Mononuclear cell (primary cell): ENCODE measurements around the gene HOXB6. TPM values are rescaled to one million over a fixed set of nuclear protein-coding genes. Genes with fewer than 3 reads are reported as not detected.

Source experiments
- H3K27me3 ChIP-seq: 2 replicates; pipeline ENCODE4 v1.6.0; 2011; ENCODE audit warnings: low read length, control low read depth; ENCODE audit not compliant: insufficient read depth
- H3K4me1 ChIP-seq: 2 replicates; pipeline ENCODE4 v1.5.1; 2011; ENCODE audit warnings: mild to moderate bottlenecking, low read length, control low read depth; ENCODE audit not compliant: insufficient read depth
- H3K4me3 ChIP-seq: 2 replicates; pipeline ENCODE4 v1.5.1; 2011; ENCODE audit warnings: mild to moderate bottlenecking, low read length, moderate library complexity
- H3K9me3 ChIP-seq: 2 replicates; pipeline ENCODE4 v1.5.1; 2011; ENCODE audit warnings: low read depth, mild to moderate bottlenecking, control low read depth, low read length
- total RNA-seq: library from RNA; depleted of rRNA; stranded (reverse); fragments of >200 nt; gene quantifications from one replicate; pipeline ENCODE4 v1.2.3, GENCODE V29; 2012

The HOXB6 gene
- total RNA-seq, 1 donor, result not detected

GRCh38 chr17:48578616-48579470 is 25.9 kb downstream of the HOXB6 start:
- H3K4me3 ChIP-seq, result peak overlapping the region; percentile 56
- peaks cover 45% of the 10 kb centered on the region for H3K4me1 ChIP-seq
- peaks cover 80% of the 10 kb centered on the region for H3K27me3 ChIP-seq

DNA sequence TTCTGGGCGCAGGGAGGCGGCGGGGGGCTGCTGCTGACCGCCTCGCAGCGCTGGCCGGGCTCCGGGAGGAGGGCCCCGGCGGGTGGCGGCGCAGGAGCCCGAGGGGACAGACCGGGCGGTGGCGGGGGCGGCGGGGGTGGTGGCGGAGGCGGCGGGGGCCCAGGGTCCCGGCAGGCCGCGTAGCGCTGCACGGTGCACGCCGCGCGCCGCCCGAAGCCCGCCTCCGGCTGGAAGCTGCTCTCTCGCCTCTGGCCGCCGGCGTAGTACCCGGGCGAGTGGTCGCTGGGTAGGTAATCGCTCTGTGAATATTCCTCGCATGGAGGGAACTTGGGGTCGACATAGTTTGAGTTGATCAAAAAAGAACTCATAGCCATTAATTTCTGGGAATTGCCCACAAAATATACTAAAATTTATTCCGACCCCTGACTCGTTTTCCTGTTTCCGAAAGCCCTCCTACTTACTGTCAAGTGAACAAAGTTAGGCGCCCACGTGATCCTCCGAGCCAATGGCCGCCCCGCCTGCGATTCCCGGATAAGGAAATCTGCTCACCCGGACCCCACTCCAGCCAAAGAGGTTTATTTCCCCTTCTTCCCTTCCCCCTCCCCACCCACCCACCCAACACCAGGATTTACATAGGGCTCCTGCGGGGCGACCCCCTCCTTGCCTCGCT is 26.7 kb downstream of the HOXB6 start, which contains the start of gene HOXB4:
Gene HOXB4 (minus strand): TSS at position 405 of the 670 bp plus-strand sequence. CDS start 31 bp downstream, at position 374.
- Histone ChIP-seq H3K4me3 (peak within 1 kb of the TSS; percentile 56), H3K4me1 (peaks cover 45% of the 10 kb centered on the region), H3K27me3 (peaks cover 73% of the 10 kb centered on the region), H3K9me3 (no peaks in the 10 kb centered on the region)

More at GRCh38 chr17:48578616-48579470, 25.9 kb downstream of the HOXB6 start:
- no peaks in the 10 kb centered on the region for H3K9me3 ChIP-seq

- H3K27me3 ChIP-seq, result peaks cover 70% of the 10 kb centered on the region
- H3K9me3 ChIP-seq, result no peaks in the 10 kb centered on the region
- H3K4me3 ChIP-seq, result peak overlapping the region; percentile 56
- peaks cover 42% of the 10 kb centered on the region for H3K4me1 ChIP-seq
Observed at GRCh38 chr17:48577330-48577945, 27.3 kb downstream of the HOXB6 start.

- Histone ChIP-seq H3K4me1 (peaks cover 35% of the 10 kb centered on the region), H3K4me3 (peak overlapping the region; percentile 56), H3K27me3 (peaks cover 66% of the 10 kb centered on the region), H3K9me3 (no peaks in the 10 kb centered on the region)
Observed at GRCh38 chr17:48576479-48577309, 28.1 kb downstream of the HOXB6 start.

- Histone ChIP-seq H3K4me1 (peaks cover 31% of the 10 kb centered on the region), H3K4me3 (no peak overlapping the region), H3K27me3 (peaks cover 61% of the 10 kb centered on the region), H3K9me3 (no peaks in the 10 kb centered on the region)
Observed at GRCh38 chr17:48575673-48576478, 28.9 kb downstream of the HOXB6 start.

- Histone ChIP-seq H3K9me3 (no peaks in the 10 kb centered on the region), H3K4me3 (no peak overlapping the region), H3K4me1 (peaks cover 31% of the 10 kb centered on the region), H3K27me3 (peaks cover 61% of the 10 kb centered on the region)
Observed at GRCh38 chr17:48575066-48575582, 29.7 kb downstream of the HOXB6 start.

GRCh38 chr17:48574505-48575065 is 30.2 kb downstream of the HOXB6 start:
- Histone ChIP-seq H3K9me3 (no peaks in the 10 kb centered on the region), H3K27me3 (peaks cover 61% of the 10 kb centered on the region), H3K4me1 (peaks cover 31% of the 10 kb centered on the region), H3K4me3 (no peak overlapping the region)

DNA sequence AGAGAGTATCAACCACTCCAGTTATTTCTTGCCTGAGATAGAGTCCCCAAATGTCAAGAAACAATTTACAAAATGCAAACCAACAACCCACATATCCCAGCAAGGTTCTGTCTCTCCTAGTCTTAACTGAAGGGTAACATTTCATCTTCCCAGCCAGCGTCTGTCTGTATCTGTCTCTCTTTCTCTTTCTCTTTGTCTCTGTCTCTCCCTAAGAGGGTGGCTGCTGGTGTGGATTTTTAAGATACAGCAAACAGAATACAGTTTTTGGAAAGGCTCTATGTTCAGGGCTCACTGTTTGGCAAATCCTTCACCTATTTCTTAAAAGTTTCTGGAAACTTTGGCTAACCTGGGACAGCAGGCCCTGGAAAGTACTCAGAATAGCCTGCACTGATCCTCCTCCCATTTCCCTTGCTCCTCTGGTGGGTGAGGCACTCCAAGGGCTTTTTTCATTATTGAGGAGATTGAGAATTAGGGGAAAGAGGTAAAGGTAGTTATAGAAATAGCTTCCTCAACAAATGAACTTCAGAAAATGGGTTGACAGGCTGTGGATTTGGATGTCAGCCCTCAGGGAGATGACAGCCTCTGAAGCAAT is 32.9 kb downstream of the HOXB6 start:
- Histone ChIP-seq H3K4me1 (peaks cover 13% of the 10 kb centered on the region), H3K4me3 (no peak overlapping the region), H3K9me3 (no peaks in the 10 kb centered on the region), H3K27me3 (peaks cover 66% of the 10 kb centered on the region)

GRCh38 chr17:48571024-48571818 is 33.6 kb downstream of the HOXB6 start:
- H3K27me3 ChIP-seq, result peaks cover 64% of the 10 kb centered on the region

DNA sequence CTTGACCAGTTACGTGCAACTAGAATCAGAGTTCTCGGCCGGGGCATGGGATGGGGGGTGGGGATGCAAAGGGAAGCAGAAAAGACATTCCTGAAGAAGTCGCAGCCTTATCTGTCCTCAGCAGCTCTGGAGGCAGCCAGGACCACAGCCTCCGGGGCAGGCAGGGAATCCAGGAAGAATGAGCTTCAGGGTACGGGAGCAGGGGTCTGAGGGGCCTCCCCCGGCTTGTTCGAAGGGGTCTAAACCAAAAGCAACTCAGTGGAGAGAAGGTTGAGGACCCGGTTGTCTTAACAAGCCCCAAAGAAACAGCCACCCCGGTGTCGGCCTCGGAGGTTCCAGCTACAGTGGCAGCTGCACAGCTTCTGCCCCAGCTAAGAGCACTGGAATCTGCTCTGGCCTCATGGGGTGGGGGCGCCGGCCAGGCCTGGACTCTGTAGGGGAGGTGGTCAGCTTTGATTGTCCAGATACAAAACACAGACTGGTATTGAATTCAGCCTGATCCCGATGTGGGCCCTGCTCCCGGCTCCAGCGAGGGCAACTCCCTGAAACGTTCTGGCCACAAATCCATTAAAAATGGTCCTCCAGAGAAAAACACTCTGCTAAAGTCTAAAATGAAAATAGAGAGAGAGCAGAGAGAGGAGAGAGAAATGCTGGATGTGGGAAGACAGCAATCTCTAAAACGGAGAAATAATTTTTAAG is 34.3 kb downstream of the HOXB6 start:
- H3K27me3 ChIP-seq, result peaks cover 61% of the 10 kb centered on the region
- H3K4me1 ChIP-seq, result no peaks in the 10 kb centered on the region
- H3K9me3 ChIP-seq, result no peaks in the 10 kb centered on the region
- H3K4me3 ChIP-seq, result no peak overlapping the region

More at GRCh38 chr17:48571024-48571818, 33.6 kb downstream of the HOXB6 start:
- Histone ChIP-seq H3K9me3 (no peaks in the 10 kb centered on the region), H3K4me1 (peaks cover 6% of the 10 kb centered on the region), H3K4me3 (no peak overlapping the region)

DNA sequence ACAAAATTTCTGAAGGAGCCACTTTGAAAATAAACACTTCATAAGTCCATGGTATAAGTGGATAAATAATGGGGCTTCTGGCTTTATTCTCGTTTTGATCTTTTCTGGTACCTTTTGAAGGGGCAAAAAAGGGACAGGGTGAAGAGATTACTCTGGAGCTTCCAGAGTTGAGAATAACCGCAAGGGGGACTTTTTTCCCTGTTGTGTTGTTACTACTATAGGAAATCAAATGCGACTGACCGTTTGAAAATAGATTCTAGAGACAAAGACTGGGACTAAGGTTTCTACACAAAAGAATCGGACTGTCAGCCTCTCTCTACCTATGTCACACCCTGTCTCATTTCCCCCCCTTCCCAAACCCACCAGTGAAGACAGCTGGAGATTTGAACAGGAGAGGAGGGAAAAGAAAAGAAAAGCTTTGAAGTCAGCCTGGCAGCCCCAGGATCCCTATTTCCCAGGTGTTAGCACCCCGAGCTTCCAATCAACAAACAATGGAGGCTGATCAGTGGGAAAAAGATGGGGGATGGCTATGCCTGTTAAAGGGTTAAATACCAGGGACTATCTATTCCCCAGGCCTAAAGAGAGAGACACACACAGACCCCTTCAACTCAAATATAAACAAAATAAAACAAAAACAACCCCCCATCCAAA is 35.0 kb downstream of the HOXB6 start:
- no peaks in the 10 kb centered on the region for H3K4me1 ChIP-seq
- H3K9me3 ChIP-seq, result no peaks in the 10 kb centered on the region
- peaks cover 61% of the 10 kb centered on the region for H3K27me3 ChIP-seq
- H3K4me3 ChIP-seq, result no peak overlapping the region

DNA sequence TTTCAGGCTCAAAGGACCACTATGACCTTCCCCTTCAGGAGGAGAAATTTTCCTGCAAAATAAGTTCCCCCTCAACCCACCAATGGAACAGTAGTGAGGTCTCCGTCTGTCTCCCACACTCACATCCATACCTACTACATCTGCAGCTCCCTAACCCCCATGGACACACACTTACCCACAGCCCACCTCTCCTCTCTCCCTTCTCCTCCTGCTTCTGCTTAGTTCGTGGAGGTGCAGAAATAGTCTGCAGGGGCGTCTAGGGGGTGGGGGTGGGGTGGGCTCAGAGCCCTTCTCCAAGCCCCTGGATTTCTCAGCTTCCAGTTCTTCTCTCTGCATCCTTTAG is 35.6 kb downstream of the HOXB6 start:
- Histone ChIP-seq H3K9me3 (no peaks in the 10 kb centered on the region), H3K4me3 (no peak overlapping the region), H3K27me3 (peaks cover 64% of the 10 kb centered on the region)

More for the DNA sequence above, 35.6 kb downstream of the HOXB6 start:
- no peaks in the 10 kb centered on the region for H3K4me1 ChIP-seq
